Suprapubic skin (tissue), 4 donors: Measurements from ENCODE around the gene NONO. TPM values are rescaled to one million over a fixed set of nuclear protein-coding genes. Genes with fewer than 3 reads are reported as not detected.
"Not testable (repeated sequence)": the region's sequence is repeated elsewhere in the genome, so short reads cannot be mapped to it uniquely, and the experiment has no call there.

Experiments used
- DNase-seq, 2 donors: peaks; one replicate each; pipeline ENCODE4 v3.0.0-alpha.2; 2019; ENCODE audit warnings: low spot score in 2 of 2
- H3K27ac ChIP-seq: fragments of 200-600 bp; sonication (generic); one replicate; pipeline ENCODE4 v1.5.1; 2019
- H3K27me3 ChIP-seq: fragments of 200-600 bp; sonication (generic); one replicate; pipeline ENCODE4 v1.5.1; 2019
- H3K36me3 ChIP-seq: fragments of 200-600 bp; sonication (generic); one replicate; pipeline ENCODE4 v1.5.1; 2019
- H3K4me1 ChIP-seq: fragments of 200-600 bp; sonication (generic); one replicate; pipeline ENCODE4 v1.5.1; 2019
- H3K4me3 ChIP-seq: fragments of 200-600 bp; sonication (generic); one replicate; pipeline ENCODE4 v1.5.1; 2019; ENCODE audit warnings: mild to moderate bottlenecking
- H3K9me3 ChIP-seq: fragments of 200-600 bp; sonication (generic); one replicate; pipeline ENCODE4 v1.5.1; 2019
- CTCF ChIP-seq, 2 donors: fragments of 200-600 bp in 1 of 2; fragments of 450-650 bp in 1 of 2; sonication (generic) in 1 of 2; IDR thresholded peaks; one replicate each; pipeline ENCODE4 v1.5.1; 2016 to 2019; ENCODE audit warnings: antibody characterized with exemption in 2 of 2, mild to moderate bottlenecking in 1 of 2, moderate library complexity in 1 of 2
- EP300 ChIP-seq: sonication (generic); formaldehyde crosslinking; IDR thresholded peaks from one replicate; pipeline ENCODE4 v1.6.1; 2017; ENCODE audit warnings: antibody characterized with exemption
- POLR2A ChIP-seq, 2 donors: fragments of 450-650 bp; IDR thresholded peaks; one replicate each; pipeline ENCODE4 v1.6.1; 2017; ENCODE audit warnings: antibody characterized with exemption in 2 of 2, mild to moderate bottlenecking in 2 of 2, moderate library complexity in 2 of 2
- POLR2AphosphoS5 ChIP-seq, 3 donors: sonication (generic); formaldehyde crosslinking; IDR thresholded peaks; one replicate each; pipeline ENCODE4 v1.6.1; 2017; ENCODE audit warnings: antibody characterized with exemption in 3 of 3
- WGBS: methylation state at CpG from one replicate; pipeline ENCODE4 v1.1.5; 2018; 5-methylcytosine and 5-hydroxymethylcytosine counted together
- total RNA-seq, 4 donors: library from RNA; depleted of rRNA; stranded (reverse); fragments of >200 nt; gene quantifications; one replicate each; pipeline ENCODE4 v1.1.0, GENCODE V29; 2016

The NONO gene
- total RNA-seq, 4 donors from 2014 or later, result 216 to 323 (median 221) TPM

- no peaks in the 10 kb centered on the region for H3K27me3 ChIP-seq
- no peak for DNase-seq
- no peak for TF ChIP-seq CTCF (IDR thresholded peaks at IDR 0.05)
- TF ChIP-seq POLR2A (IDR thresholded peaks at IDR 0.05), result no peak
- TF ChIP-seq EP300, result no peak
- TF ChIP-seq POLR2AphosphoS5 (IDR thresholded peaks at IDR 0.05), result no peak
- peaks cover 26% of the 10 kb centered on the region for H3K36me3 ChIP-seq
- no peaks in the 10 kb centered on the region for H3K4me1 ChIP-seq
- WGBS, result 79% methylated on average over 5 of the region's 5 CpGs
- H3K27ac ChIP-seq, result no peak overlapping the region
- H3K9me3 ChIP-seq, result no peaks in the 10 kb centered on the region
- H3K4me3 ChIP-seq, result no peak overlapping the region
These were observed 19.2 kb downstream of the NONO start for GRCh38 chrX:71302461-71303213.

- Histone ChIP-seq H3K4me1 (no peaks in the 10 kb centered on the region), H3K27ac (no peak overlapping the region), H3K27me3 (no peaks in the 10 kb centered on the region), H3K4me3 (no peak overlapping the region), H3K9me3 (no peaks in the 10 kb centered on the region), H3K36me3 (peaks cover 8% of the 10 kb centered on the region)
- WGBS, result 66% methylated on average over 2 of the region's 2 CpGs
- TF ChIP-seq EP300, result no peak
- TF ChIP-seq POLR2A (IDR thresholded peaks at IDR 0.05), result no peak
- no peak for TF ChIP-seq POLR2AphosphoS5 (IDR thresholded peaks at IDR 0.05)
- no peak for TF ChIP-seq CTCF (IDR thresholded peaks at IDR 0.05)
- DNase-seq, result no peak
These were observed 21.1 kb downstream of the NONO start for GRCh38 chrX:71304561-71304960.

- Histone ChIP-seq H3K36me3 (no peaks in the 10 kb centered on the region), H3K27ac (no peak overlapping the region), H3K4me1 (no peaks in the 10 kb centered on the region), H3K4me3 (no peak overlapping the region), H3K27me3 (no peaks in the 10 kb centered on the region), H3K9me3 (no peaks in the 10 kb centered on the region)
- DNase-seq, result no peak
- 82% methylated on average over 7 of the region's 7 CpGs for WGBS
- no peak for TF ChIP-seq CTCF (IDR thresholded peaks at IDR 0.05)
- no peak for TF ChIP-seq EP300
- no peak for TF ChIP-seq POLR2AphosphoS5 (IDR thresholded peaks at IDR 0.05)
- TF ChIP-seq POLR2A (IDR thresholded peaks at IDR 0.05), result no peak
These were observed 32.5 kb downstream of the NONO start for GRCh38 chrX:71315917-71316316.

- not testable (repeated sequence) for H3K4me3 ChIP-seq, H3K9me3 ChIP-seq, H3K4me1 ChIP-seq, H3K27ac ChIP-seq, DNase-seq, H3K27me3 ChIP-seq, H3K36me3 ChIP-seq
- 33% methylated on average over 1 of the region's 1 CpG for WGBS
These were observed 33.5 kb downstream of the NONO start for GRCh38 chrX:71316959-71317358.

- H3K27me3 ChIP-seq, result no peaks in the 10 kb centered on the region
- no peaks in the 10 kb centered on the region for H3K9me3 ChIP-seq
- TF ChIP-seq EP300 (no peak), POLR2A (IDR thresholded peaks at IDR 0.05) (no peak), CTCF (IDR thresholded peaks at IDR 0.05) (no peak), POLR2AphosphoS5 (IDR thresholded peaks at IDR 0.05) (no peak)
- no peak overlapping the region for H3K4me3 ChIP-seq
- H3K4me1 ChIP-seq, result no peaks in the 10 kb centered on the region
- DNase-seq, result no peak
- 90% methylated on average over 1 of the region's 1 CpG for WGBS
- H3K36me3 ChIP-seq, result no peaks in the 10 kb centered on the region
- no peak overlapping the region for H3K27ac ChIP-seq
These were observed 36.7 kb downstream of the NONO start for GRCh38 chrX:71320126-71320525.

- H3K27ac ChIP-seq, result no peak overlapping the region
- WGBS, result 83% methylated on average over 1 of the region's 1 CpG
- no peak overlapping the region for H3K4me3 ChIP-seq
- no peaks in the 10 kb centered on the region for H3K36me3 ChIP-seq
- no peak for TF ChIP-seq CTCF (IDR thresholded peaks at IDR 0.05)
- TF ChIP-seq POLR2A (IDR thresholded peaks at IDR 0.05), result no peak
- no peak for TF ChIP-seq POLR2AphosphoS5 (IDR thresholded peaks at IDR 0.05)
- no peak for TF ChIP-seq EP300
- H3K27me3 ChIP-seq, result no peaks in the 10 kb centered on the region
- no peak for DNase-seq
- H3K9me3 ChIP-seq, result no peaks in the 10 kb centered on the region
- H3K4me1 ChIP-seq, result no peaks in the 10 kb centered on the region
These were observed 38.3 kb downstream of the NONO start for GRCh38 chrX:71321731-71322130.

GRCh38 chrX:71324452-71324851 lies 41.0 kb downstream of the NONO start:
- H3K4me3 ChIP-seq, H3K27ac ChIP-seq, H3K36me3 ChIP-seq, H3K9me3 ChIP-seq, DNase-seq, H3K4me1 ChIP-seq, H3K27me3 ChIP-seq: not testable (repeated sequence)
- WGBS, result 92% methylated on average over 11 of the region's 11 CpGs
